ENCODE measurements around the gene SAFB2.

DNA sequence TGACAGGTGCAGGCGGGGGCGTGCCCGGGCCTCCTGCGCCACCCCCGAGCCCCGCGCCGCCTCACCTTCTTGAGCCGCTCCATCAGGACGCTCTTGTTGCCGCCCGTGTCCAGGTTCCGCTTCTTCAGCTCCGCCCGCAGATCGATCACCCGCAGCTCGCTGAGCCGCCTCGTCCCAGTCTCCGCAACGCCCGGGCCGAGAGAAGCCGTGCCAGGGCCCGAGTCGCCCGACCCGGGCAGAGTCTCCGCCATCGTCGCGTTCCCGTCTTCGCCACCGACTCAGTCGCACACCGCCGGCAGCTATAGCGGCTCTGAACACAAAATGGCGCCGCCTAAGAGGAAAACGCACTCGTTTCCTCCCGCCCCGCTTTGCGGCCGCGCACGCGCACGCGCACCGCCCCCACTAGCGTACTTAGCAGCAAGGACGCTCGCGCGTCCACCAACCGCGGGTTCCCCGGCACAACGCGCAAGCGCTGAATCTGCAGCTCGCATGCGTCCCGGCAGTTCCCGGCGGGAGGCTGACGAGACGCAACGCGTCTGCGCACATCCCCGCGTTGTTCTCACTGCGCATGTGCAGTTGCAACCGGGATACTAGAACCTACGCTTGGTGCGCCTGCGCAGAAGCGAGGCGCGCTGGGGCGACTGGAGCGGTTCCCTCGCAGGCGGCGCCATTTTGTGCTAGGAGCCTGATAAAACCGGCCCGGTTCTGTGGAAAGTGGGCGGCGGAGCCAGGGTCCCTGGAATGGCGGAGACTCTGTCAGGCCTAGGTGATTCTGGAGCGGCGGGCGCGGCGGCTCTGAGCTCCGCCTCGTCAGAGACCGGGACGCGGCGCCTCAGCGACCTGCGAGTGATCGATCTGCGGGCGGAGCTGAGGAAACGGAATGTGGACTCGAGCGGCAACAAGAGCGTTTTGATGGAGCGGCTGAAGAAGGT lies at the start of gene SAFB2, which contains the start of gene SAFB:
- peak; percentile 97 for TF ChIP-seq POLR2AphosphoS5 (IDR thresholded peaks at IDR 0.05; ENCODE audit: low read length)
- no peak for TF ChIP-seq ZNF24 (IDR thresholded peaks at IDR 0.05)
